Thoracic aorta (tissue), 2 donors: ENCODE data around the gene FAM219B. TPM values are rescaled to one million over a fixed set of nuclear protein-coding genes. Genes with fewer than 3 reads are reported as not detected.
A peak's percentile ranks its signal among the peaks of the same experiment; 100 is the strongest.

ENCODE experiments used
- ATAC-seq: fragments of 150-250 bp; one replicate; pipeline ENCODE4 v1.8.0; 2017; ENCODE audit warnings: low read depth; ENCODE audit not compliant: insufficient number of reproducible peaks, low FRiP score
- DNase-seq: peaks from one replicate; pipeline ENCODE4 v3.0.0-alpha.2; 2020; ENCODE audit warnings: low spot score
- H3K27ac ChIP-seq, 2 donors: fragments of 200-600 bp; sonication (generic); 1 replicate in 1 of 2; 2 replicates in 1 of 2; pipeline ENCODE4 v1.5.1; 2016; ENCODE audit warnings: mild to moderate bottlenecking in 2 of 2, moderate library complexity in 2 of 2
- H3K27me3 ChIP-seq: fragments of 200-600 bp; sonication (generic); replicated peaks from 2 replicates; pipeline ENCODE4 v1.6.0; 2016; ENCODE audit warnings: mild to moderate bottlenecking; ENCODE audit not compliant: insufficient read depth
- H3K36me3 ChIP-seq: fragments of 200-600 bp; sonication (generic); one replicate; pipeline ENCODE4 v1.5.1; 2016
- H3K4me1 ChIP-seq, 2 donors: fragments of 200-600 bp; sonication (generic); 1 replicate in 1 of 2; 2 replicates in 1 of 2; pipeline versions ENCODE4 v1.5.1 to v1.6.0; 2016; ENCODE audit warnings: low read depth in 2 of 2, mild to moderate bottlenecking in 1 of 2; ENCODE audit not compliant: control insufficient read depth in 1 of 2
- H3K4me3 ChIP-seq: fragments of 200-600 bp; sonication (generic); 2 replicates; pipeline ENCODE4 v1.5.1; 2016; ENCODE audit warnings: mild to moderate bottlenecking
- H3K9me3 ChIP-seq: fragments of 200-600 bp; sonication (generic); 2 replicates; pipeline ENCODE4 v1.5.1; 2016
- total RNA-seq, 2 donors: library from RNA; depleted of rRNA; stranded (reverse); fragments of >200 nt; gene quantifications; one replicate each; pipeline versions ENCODE4 v1.1.0 to v1.2.3, GENCODE V29; 2016
- TF ChIP-seq, protein P1 (sequence below): fragments of 200-600 bp; sonication (generic); IDR thresholded peaks from one replicate; pipeline ENCODE4 v1.5.1; 2019; ENCODE audit warnings: antibody characterized with exemption

Gene FAM219B, protein sequence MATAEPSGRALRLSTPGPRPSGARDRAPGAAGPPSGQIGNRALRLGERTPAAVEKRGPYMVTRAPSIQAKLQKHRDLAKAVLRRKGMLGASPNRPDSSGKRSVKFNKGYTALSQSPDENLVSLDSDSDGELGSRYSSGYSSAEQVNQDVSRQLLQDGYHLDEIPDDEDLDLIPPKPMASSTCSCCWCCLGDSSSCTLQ
- total RNA-seq: 10 to 100 TPM; 61.1 to 85.6 TPM

- Histone ChIP-seq H3K36me3 (peaks cover 24% of the 10 kb centered on the region), H3K9me3 (no peaks in the 10 kb centered on the region), H3K4me3 (peak within 1 kb of the TSS; percentile 94), H3K27ac (peak within 1 kb of the TSS; percentile 91), H3K27me3 (no peaks in the 10 kb centered on the region), H3K4me1 (peaks cover 20 to 31% of the 10 kb centered on the region in 2 donors)
- peak; percentile 80 for DNase-seq
- ATAC-seq: peak; percentile 80
- TF ChIP-seq, protein P1, sequence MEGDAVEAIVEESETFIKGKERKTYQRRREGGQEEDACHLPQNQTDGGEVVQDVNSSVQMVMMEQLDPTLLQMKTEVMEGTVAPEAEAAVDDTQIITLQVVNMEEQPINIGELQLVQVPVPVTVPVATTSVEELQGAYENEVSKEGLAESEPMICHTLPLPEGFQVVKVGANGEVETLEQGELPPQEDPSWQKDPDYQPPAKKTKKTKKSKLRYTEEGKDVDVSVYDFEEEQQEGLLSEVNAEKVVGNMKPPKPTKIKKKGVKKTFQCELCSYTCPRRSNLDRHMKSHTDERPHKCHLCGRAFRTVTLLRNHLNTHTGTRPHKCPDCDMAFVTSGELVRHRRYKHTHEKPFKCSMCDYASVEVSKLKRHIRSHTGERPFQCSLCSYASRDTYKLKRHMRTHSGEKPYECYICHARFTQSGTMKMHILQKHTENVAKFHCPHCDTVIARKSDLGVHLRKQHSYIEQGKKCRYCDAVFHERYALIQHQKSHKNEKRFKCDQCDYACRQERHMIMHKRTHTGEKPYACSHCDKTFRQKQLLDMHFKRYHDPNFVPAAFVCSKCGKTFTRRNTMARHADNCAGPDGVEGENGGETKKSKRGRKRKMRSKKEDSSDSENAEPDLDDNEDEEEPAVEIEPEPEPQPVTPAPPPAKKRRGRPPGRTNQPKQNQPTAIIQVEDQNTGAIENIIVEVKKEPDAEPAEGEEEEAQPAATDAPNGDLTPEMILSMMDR: no peak
These were observed at the start of gene FAM219B for GRCh38 chr15:74906450-74907162. TSS of gene FAM219B (minus strand) at chr15:74906851. CDS start at chr15:74906800, 51 bp downstream.

DNA sequence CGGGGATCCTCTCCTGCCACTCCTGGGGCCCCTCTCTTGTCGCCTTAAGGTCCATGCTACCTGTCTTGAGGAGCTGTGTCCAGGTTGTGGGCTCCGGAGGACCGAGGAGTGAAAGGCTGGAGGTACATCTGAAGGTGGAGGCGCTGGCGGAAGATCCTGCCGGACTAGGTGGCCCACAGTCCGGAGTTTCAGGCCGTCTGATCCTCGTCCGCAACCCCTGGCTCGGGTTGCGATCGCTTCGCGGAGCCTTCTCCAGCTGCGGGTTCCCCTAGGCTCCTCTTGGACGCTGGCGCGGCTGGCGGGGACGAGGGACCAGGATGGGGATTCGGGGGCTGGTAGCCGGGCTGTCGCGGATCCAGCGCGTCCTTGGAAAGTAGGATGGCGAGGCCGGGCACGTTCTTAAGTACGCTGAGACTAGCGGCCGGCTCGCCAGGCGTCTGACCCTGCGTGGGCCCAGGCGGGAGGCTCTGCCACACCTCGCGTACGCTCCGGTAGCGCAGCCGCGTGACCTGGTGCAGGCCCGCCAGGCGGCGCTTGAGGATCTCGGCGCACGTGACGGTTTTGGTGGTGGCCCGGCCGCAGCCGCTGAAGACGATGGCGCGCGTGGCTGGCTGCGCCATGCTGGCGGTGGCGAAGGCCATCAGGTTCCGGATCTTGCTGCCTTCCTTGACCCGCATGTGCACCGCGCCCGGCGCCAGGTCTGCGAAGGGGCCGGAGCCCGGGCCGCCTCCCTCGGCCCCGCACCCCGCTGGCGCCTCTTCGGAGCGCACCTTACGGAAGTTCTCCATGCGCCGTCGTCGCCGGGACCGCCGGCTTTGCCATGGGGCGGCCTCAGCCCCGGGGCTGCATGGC is 49.4 kb upstream of the FAM219B start:
- Histone ChIP-seq H3K9me3 (no peaks in the 10 kb centered on the region), H3K4me3 (peak overlapping the region; percentile 74), H3K36me3 (no peaks in the 10 kb centered on the region), H3K27me3 (no peaks in the 10 kb centered on the region), H3K4me1 (peaks cover 16 to 50% of the 10 kb centered on the region in 2 donors), H3K27ac (peak overlapping the region; percentile 87 to 89)
- ATAC-seq: no peak
- TF ChIP-seq, protein P1: peak; percentile 32
- peak; percentile 19 for DNase-seq

DNA sequence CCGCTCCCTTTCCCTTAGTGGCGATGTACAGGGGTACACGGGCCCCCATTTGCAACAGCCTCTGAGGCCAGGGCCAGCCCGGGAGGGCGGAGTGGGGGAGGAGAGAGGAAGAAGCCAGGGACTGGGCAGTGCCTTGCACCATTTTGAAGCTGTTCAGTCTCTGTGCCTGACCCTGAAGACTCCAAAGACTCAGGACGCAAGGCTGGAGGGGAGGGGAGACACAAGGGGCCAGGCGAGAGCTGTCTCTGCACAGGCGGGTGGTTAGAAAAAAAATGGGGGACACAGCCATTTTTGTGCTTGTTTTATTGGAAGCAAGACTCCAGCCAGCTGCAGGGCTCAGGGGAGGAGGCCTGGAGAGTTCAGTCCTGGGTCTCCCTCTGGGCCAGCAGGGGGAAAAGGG is 48.4 kb upstream of the FAM219B start:
- DNase-seq (no peak), ATAC-seq (no peak)
- Histone ChIP-seq H3K9me3 (no peaks in the 10 kb centered on the region), H3K27ac (no peak overlapping the region), H3K4me3 (peak overlapping the region; percentile 74), H3K4me1 (peaks cover 16 to 53% of the 10 kb centered on the region in 2 donors), H3K36me3 (no peaks in the 10 kb centered on the region), H3K27me3 (no peaks in the 10 kb centered on the region)
- TF ChIP-seq, protein P1: no peak

DNA sequence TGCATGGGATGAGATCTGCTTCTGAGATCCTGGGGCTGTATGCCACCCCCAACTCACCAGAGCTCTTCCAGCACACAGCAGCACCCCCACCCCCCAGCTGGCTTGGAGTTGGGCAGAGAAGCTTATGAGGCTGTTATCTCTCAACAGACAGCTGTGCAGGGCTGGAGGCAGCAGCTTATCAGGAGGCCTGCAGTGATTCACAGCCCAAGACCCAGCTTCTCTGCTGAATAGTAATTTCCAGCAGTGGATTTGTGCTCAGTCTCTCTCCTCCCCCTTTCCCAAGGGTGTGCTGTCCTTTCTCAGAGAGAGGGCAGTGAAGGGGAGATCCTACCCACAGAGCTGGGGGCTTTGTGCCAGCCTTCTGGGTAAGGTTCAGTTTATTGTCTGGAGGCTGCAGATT is 47.9 kb upstream of the FAM219B start:
- Histone ChIP-seq H3K9me3 (no peaks in the 10 kb centered on the region), H3K4me1 (peaks cover 15 to 48% of the 10 kb centered on the region in 2 donors), H3K4me3 (no peak overlapping the region), H3K27me3 (no peaks in the 10 kb centered on the region), H3K36me3 (no peaks in the 10 kb centered on the region), H3K27ac (no peak overlapping the region)
- ATAC-seq: no peak
- DNase-seq: no peak
- TF ChIP-seq, protein P1: no peak

DNA sequence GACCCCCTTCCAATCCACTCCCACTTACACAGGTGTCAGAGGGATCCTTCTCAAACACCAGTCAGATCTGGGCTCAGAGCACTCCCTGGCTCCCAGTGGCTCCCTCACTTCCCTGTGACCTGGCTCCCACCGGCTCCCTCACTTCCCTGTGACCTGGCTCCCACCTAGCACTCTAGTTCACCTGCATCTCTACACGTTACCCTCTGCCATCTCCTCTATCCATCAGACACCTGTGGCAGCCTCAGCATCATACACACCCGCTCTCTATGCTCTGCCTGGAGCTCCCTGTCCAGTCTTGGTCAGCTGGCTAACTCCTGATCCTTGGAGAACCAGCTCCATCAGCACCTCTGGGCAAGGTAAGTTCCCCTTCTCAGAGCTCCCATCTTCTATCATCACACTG is 44.4 kb upstream of the FAM219B start:
- ATAC-seq: no peak
- Histone ChIP-seq H3K27ac (no peak overlapping the region), H3K4me3 (no peak overlapping the region), H3K9me3 (no peaks in the 10 kb centered on the region), H3K27me3 (no peaks in the 10 kb centered on the region), H3K4me1 (peaks cover 3 to 25% of the 10 kb centered on the region in 2 donors), H3K36me3 (no peaks in the 10 kb centered on the region)
- no peak for DNase-seq
- TF ChIP-seq, protein P1: no peak
